NK-92 treated with Interleukin-12 subunit alpha and Interleukin-12 subunit beta, amount 100 ng/mL, for 24 hours (cell line): ENCODE results near the gene GALNT7.
"Not testable (repeated sequence)": the region's sequence is repeated elsewhere in the genome, so short reads cannot be mapped to it uniquely, and the experiment has no call there.

Experiments used
- DNase-seq: peaks from one replicate; lab custom pipeline; 2025; lab: John Stamatoyannopoulos, UW

The GALNT7 gene

DNA sequence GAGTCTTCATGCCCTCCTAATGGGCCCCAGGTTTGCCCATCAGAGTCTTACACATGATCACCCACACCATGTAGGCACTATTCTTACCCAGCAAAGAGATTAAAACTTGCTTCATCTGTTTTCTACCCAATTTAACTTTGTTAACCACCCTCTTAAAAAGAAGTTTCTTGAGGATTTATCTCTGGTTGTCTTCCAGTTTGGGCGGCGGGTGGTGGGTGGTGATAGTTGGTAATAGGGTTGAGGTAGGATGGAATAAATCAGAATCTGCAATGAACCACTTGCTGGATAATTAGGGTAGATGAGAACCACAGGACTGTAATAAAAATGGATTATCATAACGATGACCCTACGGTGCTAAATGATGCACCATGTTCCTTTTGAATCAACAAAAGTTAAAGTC, 30.9 kb downstream of the GALNT7 start:
- no peak for DNase-seq

DNA sequence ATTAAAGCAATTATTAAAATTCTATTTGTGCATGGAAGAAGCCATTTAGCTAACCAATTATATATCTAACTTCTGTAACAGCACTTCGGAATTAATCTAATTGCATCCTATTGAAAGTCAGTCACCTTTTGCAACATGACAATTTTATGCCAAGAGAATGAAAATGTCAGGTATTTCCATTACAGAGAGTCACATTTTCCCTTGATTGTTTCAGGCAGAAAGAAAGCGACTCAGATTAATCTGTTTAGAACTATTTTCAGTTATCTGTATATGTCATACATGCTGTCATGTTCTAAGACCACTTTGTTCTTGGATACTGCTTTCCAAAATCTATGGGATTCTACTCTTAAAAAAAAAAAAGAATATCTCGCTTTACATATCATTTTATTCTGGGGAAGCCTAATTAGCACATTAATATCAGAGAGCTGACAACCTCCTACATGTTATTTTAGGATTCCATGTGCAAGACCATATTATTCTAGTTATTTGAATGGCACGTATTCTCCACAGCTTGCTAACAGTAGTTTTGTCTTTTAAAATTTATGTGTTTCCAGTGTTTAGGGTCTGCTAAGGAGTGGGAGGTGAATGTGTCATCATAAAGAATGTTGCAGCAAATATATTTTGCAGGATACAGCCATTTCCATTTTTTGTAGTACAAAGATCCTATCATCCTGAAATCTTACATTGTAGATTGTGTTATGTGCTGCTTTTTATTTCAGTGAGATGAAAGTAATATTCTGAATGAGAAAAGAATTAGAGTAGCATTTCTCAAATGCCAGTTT, 31.7 kb downstream of the GALNT7 start:
- no peak for DNase-seq

GRCh38 chr4:173202395-173202794, 33.8 kb downstream of the GALNT7 start:
- no peak for DNase-seq

DNA sequence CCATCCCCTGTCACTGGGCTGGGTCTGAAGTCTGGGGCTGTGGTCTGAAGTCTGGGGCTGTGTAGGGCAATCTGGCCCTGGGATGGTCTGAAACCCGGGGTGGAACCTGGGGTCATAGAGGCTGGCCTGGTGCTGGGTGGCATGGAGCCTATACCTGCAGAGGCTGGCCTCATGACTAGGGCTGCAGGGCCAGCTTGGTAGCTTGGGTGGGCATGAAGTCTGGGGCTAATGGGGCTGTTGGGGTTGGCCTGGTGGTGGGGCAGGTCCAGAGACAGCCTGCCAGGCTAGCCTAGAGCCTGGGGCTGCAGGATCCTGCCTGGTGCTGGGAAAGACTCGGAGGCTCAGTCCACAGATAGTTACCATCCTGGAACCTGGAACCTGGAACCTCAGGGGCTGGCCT, 37.0 kb downstream of the GALNT7 start:
- no peak for DNase-seq

DNA sequence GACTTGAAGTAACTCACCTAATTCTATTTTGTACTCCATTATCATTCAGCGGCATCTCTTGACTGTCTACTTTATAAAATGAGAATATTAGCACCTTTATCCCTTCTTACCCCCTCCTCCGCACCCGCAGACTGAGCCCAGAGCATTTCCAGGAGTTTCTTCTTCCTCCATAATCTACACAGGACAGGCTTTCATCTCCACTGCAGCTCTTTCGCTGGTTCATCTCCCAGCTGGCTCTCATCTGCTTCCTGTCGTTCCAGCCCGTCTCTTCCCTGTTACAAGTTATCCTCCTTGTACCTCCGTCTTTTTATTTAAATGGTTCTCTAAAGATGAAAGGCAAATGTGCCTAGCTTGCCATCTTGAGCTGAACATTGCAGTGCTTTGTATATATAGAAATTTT, 39.8 kb downstream of the GALNT7 start:
- DNase-seq, result no peak

DNA sequence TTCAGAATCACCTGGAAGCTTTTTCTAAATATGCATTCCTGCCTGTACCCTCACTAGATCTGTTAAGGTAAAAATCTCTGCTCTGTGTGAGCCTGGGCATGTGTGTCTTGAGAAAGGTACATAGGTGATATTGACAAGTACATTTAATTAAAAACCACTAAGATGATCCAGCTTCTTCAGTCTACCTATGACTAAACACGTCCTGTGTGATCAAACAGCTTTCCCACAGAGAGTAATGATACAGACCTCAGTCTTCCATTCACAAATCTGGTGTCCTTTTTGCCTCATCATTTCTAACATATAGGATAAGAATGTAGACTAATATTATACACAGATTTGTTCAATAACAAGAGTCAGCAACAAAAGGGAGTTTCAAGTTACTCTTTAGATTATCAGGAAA, 42.6 kb downstream of the GALNT7 start:
- DNase-seq, result no peak

GRCh38 chr4:173211838-173212237, 43.2 kb downstream of the GALNT7 start:
- DNase-seq, result no peak

DNA sequence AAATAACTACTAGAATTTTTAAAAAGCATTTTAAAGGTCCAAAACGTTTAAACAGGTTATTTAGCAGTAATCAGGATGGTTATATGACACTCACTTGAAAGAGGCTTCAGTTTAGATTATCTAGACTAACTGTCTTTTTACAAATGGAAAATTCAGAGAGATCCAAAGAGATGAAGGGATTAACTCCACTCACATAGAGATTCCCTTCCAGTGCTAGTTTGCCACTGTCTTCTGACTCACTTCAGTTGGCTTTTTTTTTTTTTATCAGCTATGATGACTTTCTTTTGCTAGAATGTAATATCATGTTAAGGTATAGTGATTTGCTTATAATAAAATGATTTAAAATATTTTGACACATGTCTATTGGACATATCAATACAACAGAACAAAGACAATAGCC, 43.8 kb downstream of the GALNT7 start:
- DNase-seq, result no peak

GRCh38 chr4:173213296-173213695, 44.7 kb downstream of the GALNT7 start:
- DNase-seq, result no peak

- DNase-seq, result no peak
Measured at GRCh38 chr4:173214231-173214630, 45.6 kb downstream of the GALNT7 start.

GRCh38 chr4:173214661-173215060, 46.0 kb downstream of the GALNT7 start:
- no peak for DNase-seq

GRCh38 chr4:173217075-173217474, 48.5 kb downstream of the GALNT7 start:
- no peak for DNase-seq

DNA sequence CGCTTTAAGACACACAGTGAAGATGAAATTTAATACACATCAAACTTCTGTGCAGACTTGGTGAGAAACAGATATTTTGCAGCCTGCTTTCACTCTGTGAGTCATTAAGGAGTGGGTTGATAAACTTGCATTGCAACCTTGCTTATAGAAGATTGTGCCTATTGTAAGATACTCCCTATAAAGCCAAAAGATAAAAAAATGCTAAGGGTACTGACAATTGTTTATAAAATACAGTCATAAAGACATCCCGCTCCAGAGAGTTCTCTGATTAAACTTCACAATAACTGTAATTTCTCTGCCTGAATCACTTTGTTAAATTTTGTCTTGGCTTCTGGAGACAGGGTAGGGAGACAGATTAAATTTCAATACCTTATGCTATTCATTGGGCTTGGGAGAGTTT, 49.1 kb downstream of the GALNT7 start:
- DNase-seq, result no peak

- DNase-seq, result no peak
Measured at GRCh38 chr4:173218411-173219125, 50.0 kb downstream of the GALNT7 start.

GRCh38 chr4:173219126-173219437, 50.5 kb downstream of the GALNT7 start:
- not testable (repeated sequence) for DNase-seq

DNA sequence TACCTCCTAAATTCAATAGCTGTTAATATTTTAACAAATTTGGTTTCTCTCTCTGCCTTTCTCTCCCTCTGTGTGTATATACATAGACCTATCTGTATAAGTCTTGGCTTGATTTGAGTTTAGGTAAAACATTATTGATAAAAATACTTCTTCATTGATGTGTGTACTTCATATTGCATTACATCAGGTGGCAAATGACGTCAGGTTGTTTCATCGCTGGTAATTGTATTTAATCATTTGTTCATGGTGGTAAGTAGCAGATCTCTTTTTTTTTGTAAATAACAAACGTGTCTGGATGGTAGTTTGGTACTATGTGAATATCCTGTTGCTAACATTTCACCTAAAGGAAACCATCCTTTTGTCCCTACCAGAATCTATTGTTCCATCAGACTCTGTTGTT, 55.1 kb downstream of the GALNT7 start:
- DNase-seq, result no peak

- DNase-seq, result no peak
Measured at GRCh38 chr4:173226401-173226888, 57.8 kb downstream of the GALNT7 start.

GRCh38 chr4:173227756-173228155, 59.1 kb downstream of the GALNT7 start:
- DNase-seq, result no peak

- DNase-seq, result no peak
Measured at GRCh38 chr4:173230062-173230461, 61.5 kb downstream of the GALNT7 start.

- DNase-seq, result no peak
Measured at GRCh38 chr4:173231916-173232315, 63.3 kb downstream of the GALNT7 start.

- no peak for DNase-seq
Measured at GRCh38 chr4:173233857-173234256, 65.2 kb downstream of the GALNT7 start.

- DNase-seq, result no peak
Measured at GRCh38 chr4:173235050-173235449, 66.4 kb downstream of the GALNT7 start.

GRCh38 chr4:173236301-173236700, 67.7 kb downstream of the GALNT7 start:
- DNase-seq, result no peak

DNA sequence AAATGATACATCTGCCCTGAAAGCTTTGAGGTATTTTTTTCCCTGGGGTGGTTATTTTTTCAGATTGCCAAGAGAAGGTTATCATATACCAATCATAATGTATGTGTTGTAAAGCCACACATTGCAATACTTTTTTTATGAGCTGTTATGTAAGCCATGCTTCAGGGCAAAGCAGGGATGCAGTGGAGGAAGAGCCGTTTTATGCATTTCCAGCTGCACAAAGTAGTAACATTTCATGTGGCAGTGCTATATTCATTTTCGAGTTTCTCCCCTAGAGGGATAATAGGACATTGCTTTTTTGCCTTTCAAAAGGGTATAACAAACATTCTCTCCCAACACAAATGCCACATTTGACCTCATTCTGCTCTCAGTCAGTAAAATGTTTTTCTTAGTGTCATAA, 68.5 kb downstream of the GALNT7 start:
- no peak for DNase-seq
